ENCODE data around the gene MRTFA.

DNA sequence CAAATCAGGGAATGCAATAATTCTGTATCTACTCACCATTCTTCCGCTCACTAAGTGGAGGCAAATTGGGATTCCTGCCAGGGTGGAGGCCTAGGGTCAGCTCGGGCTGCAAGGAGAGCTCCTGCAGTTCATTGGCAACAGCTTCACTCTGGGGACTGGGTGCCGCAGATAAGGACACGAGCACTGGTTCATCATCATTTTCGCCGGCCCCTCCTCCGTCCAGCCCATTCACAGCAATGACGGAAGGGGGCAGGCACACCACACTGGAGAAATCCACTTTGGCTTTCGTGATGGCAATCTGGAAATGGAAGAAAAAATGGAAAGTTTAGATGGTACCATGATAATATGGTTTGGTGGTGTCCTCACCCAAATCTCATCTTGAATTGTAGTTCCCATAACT, 84.4 kb downstream of the MRTFA start:
- TF ChIP-seq POLR2A (IDR thresholded peaks at IDR 0.05) (no peak), EP300 (IDR thresholded peaks at IDR 0.05) (no peak)
- TF ChIP-seq, protein P1, sequence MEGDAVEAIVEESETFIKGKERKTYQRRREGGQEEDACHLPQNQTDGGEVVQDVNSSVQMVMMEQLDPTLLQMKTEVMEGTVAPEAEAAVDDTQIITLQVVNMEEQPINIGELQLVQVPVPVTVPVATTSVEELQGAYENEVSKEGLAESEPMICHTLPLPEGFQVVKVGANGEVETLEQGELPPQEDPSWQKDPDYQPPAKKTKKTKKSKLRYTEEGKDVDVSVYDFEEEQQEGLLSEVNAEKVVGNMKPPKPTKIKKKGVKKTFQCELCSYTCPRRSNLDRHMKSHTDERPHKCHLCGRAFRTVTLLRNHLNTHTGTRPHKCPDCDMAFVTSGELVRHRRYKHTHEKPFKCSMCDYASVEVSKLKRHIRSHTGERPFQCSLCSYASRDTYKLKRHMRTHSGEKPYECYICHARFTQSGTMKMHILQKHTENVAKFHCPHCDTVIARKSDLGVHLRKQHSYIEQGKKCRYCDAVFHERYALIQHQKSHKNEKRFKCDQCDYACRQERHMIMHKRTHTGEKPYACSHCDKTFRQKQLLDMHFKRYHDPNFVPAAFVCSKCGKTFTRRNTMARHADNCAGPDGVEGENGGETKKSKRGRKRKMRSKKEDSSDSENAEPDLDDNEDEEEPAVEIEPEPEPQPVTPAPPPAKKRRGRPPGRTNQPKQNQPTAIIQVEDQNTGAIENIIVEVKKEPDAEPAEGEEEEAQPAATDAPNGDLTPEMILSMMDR (IDR thresholded peaks at IDR 0.05) = no peak
